ENCODE measurements around the gene TOP2A.

Gene TOP2A

DNA sequence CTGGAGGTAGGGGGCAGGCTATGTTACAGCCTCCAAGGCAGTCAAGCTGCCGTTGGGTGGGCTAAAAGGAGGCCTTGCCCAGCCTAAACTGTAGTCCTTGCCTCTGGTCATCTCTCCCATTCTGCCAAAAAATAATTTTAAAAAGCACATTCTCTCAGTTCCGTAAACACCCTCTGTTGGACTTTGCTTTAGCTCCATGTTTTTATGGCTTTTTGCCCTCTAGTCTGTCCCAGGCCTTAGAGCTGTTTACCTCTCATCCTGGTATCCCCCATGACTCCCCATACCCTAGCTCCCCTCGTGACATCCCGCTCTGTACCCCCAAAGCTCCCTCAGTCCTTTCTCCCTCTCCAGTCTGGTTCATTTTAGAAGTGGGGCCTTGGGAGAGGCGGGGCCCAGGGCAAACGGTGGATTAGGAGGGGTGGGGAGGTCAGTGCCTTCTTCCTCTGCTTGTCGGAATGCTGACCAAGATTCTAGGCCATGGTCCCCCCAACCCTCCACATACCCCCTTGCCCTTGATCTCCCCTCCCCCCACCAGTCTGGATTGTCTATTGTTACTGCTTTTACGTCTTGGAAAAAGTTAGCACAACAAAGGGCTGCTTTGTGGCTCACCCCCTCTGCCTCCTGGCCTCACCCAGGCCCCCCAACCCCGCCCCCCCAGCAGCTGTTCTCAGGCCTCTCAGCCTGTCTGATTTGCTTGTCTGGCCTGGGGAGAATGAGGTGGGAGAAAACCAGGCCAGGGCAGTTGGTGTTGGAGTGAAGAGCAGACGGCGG, 71.5 kb downstream of the TOP2A start:
- DNase-seq (no peak), ATAC-seq (no peak)

GRCh38 chr17:40345161-40345993, 72.3 kb downstream of the TOP2A start:
- DNase-seq: peak; percentile 49
- ATAC-seq: no peak

GRCh38 chr17:40344421-40345160, 73.1 kb downstream of the TOP2A start:
- DNase-seq (no peak), ATAC-seq (no peak)

DNA sequence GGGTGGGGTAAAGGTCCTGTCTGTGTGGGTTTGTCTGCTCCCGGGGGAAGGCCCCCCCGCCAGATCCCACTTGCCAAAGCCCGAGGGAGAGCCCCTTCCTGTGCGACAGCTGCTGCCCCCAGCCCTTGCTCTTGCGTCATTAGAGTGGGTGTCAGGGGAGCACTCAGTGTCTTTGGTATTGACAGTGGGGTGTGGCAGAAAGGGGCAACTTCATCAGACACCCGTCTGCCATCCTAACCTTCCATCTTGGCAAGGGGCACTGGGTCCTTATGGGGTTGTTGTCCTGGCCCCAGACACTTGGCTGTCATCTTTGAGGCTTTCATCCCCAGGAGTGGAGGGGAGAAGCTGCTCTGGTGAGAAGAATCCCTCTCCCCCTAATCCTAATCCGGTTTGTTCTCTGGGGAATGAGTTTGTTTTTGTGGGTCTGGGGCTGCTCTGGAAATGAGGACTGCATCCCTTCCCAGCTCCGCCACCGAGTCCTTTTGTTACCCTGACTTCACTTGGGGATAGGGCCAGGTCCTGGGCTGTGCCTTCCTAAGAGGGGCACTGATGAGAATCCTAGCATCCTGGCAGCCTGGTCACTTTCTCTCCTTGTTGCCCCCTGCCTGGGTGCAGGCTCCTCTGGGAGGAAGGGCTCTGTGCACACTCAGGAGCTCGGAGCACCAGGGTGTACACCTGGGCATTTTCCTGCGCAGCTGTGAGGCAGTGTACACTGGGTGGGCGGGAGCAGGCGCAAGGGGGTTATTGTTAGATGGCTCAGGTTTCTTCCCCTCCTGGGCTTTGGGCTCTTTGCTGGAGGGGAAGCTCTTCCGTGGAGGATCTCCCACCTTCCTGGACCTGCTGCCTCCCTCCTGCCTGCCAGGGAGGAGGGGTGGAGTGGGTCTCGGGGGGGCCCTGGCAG, 74.2 kb downstream of the TOP2A start:
- no peak for ATAC-seq
- DNase-seq: peak; percentile 57

DNA sequence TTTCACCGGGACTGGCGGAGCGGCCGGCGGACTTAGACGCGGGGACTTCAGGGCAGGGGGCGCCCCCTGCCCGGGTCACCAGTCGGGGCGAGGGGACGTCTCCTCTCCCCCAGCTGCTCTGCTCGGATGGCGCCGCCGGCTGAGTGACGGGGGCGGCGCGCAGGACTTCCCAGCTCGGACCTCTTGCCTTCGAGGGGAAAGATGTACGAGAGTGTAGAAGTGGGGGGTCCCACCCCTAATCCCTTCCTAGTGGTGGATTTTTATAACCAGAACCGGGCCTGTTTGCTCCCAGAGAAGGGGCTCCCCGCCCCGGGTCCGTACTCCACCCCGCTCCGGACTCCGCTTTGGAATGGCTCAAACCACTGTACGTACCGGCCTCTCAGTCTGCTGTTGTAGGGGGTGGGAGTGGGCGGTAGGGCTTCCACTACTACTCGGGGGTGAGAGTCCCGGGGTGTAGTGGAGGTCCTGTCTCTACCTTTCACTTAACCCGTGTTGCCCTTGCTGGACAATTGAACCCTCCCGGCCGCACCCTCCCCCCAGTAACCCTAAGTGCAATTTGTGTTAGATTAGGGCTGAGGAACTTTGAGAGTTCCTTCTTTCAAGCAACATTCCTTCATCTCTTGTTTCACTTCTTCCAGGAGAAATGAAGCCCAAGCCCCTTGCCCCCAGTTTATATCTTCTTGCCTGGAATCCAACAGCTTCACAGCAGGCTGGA, 75.0 kb downstream of the TOP2A start:
- DNase-seq: no peak

GRCh38 chr17:40341808-40342503, 75.7 kb downstream of the TOP2A start:
- ATAC-seq (no peak), DNase-seq (peak; percentile 51)

More for the DNA sequence above, 75.0 kb downstream of the TOP2A start:
- no peak for ATAC-seq

DNA sequence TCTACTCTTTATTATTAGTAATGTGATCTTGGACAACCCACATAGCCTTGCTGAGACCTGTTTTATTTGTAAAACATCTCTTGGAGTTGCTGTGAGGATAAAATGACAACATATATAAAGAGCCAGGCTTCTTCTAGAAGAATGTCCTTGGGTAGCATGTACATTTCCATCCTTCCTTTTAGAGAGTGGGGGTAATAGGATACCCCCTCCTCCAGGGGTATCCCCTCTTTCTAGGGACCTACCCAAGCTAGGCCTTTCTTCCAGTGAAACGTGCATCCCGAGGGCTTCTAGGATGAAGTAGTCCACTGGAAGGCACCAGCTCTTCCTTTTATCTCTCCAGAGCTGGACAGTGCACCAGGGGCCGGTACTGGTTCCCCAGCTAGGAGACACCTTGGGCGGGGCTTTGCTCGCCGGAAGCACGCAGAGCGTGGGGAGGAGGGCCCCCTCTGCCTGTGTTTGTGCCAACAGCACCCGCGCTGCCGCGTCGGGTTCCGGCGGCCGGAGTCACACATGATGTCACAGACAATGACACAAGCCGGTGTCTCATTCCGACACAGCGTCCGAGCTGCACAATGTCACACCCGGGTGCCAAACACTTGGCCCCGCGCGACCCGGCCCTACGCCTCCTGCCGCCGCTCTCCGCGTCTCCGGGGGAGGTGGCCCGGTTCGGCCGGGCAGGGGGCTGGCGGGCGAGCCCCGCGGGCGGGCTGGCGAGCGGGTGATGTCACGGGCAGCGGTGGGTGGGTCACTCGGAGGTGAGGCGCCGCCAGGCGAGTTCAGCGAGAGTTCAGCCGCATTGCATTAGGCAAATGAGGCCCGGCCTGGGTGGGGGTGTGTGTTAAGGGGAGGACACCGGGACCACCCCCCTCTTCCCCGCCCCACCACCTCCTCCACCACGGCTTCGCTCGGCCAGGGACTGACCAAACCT, 76.6 kb downstream of the TOP2A start:
- ATAC-seq: peak; percentile 85
- DNase-seq: peak; percentile 88

DNA sequence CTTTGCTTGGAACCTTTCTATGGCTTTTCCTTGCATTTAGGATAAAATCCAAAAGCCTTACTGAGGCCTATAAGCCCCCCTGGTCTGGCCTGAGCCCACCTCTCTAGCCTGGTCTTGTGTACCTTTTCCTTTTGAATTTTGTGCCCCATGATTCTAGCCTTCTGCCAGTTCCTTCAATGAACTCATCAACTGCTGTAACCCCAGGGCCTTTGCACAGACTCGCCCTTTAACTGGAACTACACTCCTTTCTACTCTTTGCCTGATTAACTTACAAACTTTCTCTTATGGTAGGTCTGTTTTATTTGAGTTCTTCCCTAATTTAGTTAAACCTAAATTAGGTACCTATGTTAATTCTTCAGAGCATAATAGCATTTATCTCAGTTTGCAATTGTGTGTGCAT, 77.4 kb downstream of the TOP2A start:
- DNase-seq (no peak), ATAC-seq (no peak)

GRCh38 chr17:40338941-40339649, 78.6 kb downstream of the TOP2A start:
- DNase-seq (no peak), ATAC-seq (no peak)
